Measurements from ENCODE around the gene WDR87.

GRCh38 chr19:37954421-37954874, 48.1 kb upstream of the WDR87 start:
- TF ChIP-seq NFXL1 (IDR thresholded peaks at IDR 0.05; ENCODE audit: borderline replicate concordance) = no peak
- TF ChIP-seq GABPA (IDR thresholded peaks at IDR 0.05; ENCODE audit: low read depth) = no peak
- TF ChIP-seq POLR2A (IDR thresholded peaks at IDR 0.05; ENCODE audit: low read depth, low read length) = no peak
- TF ChIP-seq CREM (IDR thresholded peaks at IDR 0.05; ENCODE audit: low read depth) = no peak
- TF ChIP-seq ZNF24 (IDR thresholded peaks at IDR 0.05) = no peak
- no peak for TF ChIP-seq EZH2 (IDR thresholded peaks at IDR 0.05; ENCODE audit: borderline replicate concordance, control insufficient read depth, low read depth, low read length)
- no peak for TF ChIP-seq POLR2AphosphoS5 (IDR thresholded peaks at IDR 0.05; ENCODE audit: low read length)
- no peak for TF ChIP-seq MAX (IDR thresholded peaks at IDR 0.05; ENCODE audit: low read depth, low read length)
- TF ChIP-seq EP300 (IDR thresholded peaks at IDR 0.05; ENCODE audit: borderline replicate concordance in 1 of 2, control insufficient read depth in 1 of 2, low read depth in 2 of 2, low read length in 2 of 2) = no peak
- TF ChIP-seq E4F1 (IDR thresholded peaks at IDR 0.05; ENCODE audit: borderline replicate concordance, partially characterized antibody) = no peak
- TF ChIP-seq TAF1 (IDR thresholded peaks at IDR 0.05; ENCODE audit: borderline replicate concordance, low read depth, low read length) = no peak
- no peak for TF ChIP-seq SIN3A (IDR thresholded peaks at IDR 0.05; ENCODE audit: low read depth, low read length)
- TF ChIP-seq EGR1 (IDR thresholded peaks at IDR 0.05; ENCODE audit: borderline replicate concordance in 1 of 2, low read depth in 2 of 2, low read length in 2 of 2) = no peak
